Measurements from ENCODE around the gene ATP6V0A1. TPM values are rescaled to one million over a fixed set of nuclear protein-coding genes. Genes with fewer than 3 reads are reported as not detected.

The ATP6V0A1 gene
- total and polyA plus RNA-seq, 2 donors (not counting 3 experiments of a cell fraction or from before 2014, with no cell fraction given) = 37.3 to 49.2 TPM

- Histone ChIP-seq H3K9me3 (replicated peaks; ENCODE audit: control insufficient read depth, insufficient read depth, low read length) (no peaks in the 10 kb centered on the region), H4K20me1 (replicated peaks; ENCODE audit: control insufficient read depth, extremely low read depth, insufficient read depth, low read length) (no peaks in the 10 kb centered on the region), H2AFZ (ENCODE audit: low read depth, low read length) (no peak overlapping the region), H3K4me1 (ENCODE audit: control insufficient read depth, extremely low read depth, insufficient read depth, low read length) (peaks cover 26% of the 10 kb centered on the region), H3K27me3 (ENCODE audit: control insufficient read depth in 2 of 2, insufficient read depth in 2 of 2, low read length in 2 of 2) (no peaks in the 10 kb centered on the region), H3K27ac (ENCODE audit: insufficient read depth, low read depth, low read length) (no peak overlapping the region), H3K4me2 (ENCODE audit: insufficient read depth, low read length) (no peak overlapping the region), H3K9ac (replicated peaks; ENCODE audit: extremely low read depth, insufficient read depth, low read length) (no peak overlapping the region), H3K4me3 (replicated peaks in 1 of 3; ENCODE audit: insufficient read depth in 1 of 3, low read depth in 1 of 3, low read length in 3 of 3) (no peak overlapping the region), H3K36me3 (ENCODE audit: control insufficient read depth in 2 of 2, extremely low read depth in 1 of 2, insufficient read depth in 2 of 2, low read length in 2 of 2) (peaks cover 4 to 11% of the 10 kb centered on the region in 2 experiments), H3K79me2 (ENCODE audit: control insufficient read depth, insufficient read depth, low read length) (peaks cover 20% of the 10 kb centered on the region), H3K9me1 (replicated peaks; ENCODE audit: control insufficient read depth, extremely low read depth, insufficient read depth, low read length) (no peaks in the 10 kb centered on the region)
- no peak for FAIRE-seq
- intact Hi-C loops (cut with micrococcal nuclease) = no loop called here
- ChIA-PET CTCF (interaction anchor here (1.0 to 1.4 kb wide), 2 partner anchors 11 to 18 kb away, joined by 3 to 5 read pairs; no protein-coding TSS in a partner anchor), POLR2A (no interaction called here)
- no peak for TF ChIP-seq GATA2 (IDR thresholded peaks at IDR 0.05; ENCODE audit: insufficient read depth, insufficient read length, low read depth, low read length)
- no peak for TF ChIP-seq CTCF (IDR thresholded peaks at IDR 0.05; ENCODE audit: extremely low read depth in 1 of 2, insufficient read depth in 1 of 2, low read depth in 1 of 2, low read length in 2 of 2)
- TF ChIP-seq POLR2AphosphoS5 (IDR thresholded peaks at IDR 0.05; ENCODE audit: insufficient read depth, low read depth, low read length) = no peak
- no peak for TF ChIP-seq MYC (IDR thresholded peaks at IDR 0.05; ENCODE audit: low read depth, low read length)
- no peak for TF ChIP-seq JUN (IDR thresholded peaks at IDR 0.05; ENCODE audit: borderline replicate concordance, insufficient read depth, insufficient read length, low read depth)
- no peak for TF ChIP-seq POLR2A (IDR thresholded peaks at IDR 0.05; ENCODE audit: low read depth, low read length)
- TF ChIP-seq FOS (IDR thresholded peaks at IDR 0.05; ENCODE audit: borderline replicate concordance, insufficient read depth, low read length) = no peak
- TF ChIP-seq MAX (IDR thresholded peaks at IDR 0.05; ENCODE audit: insufficient read depth, insufficient read length) = no peak
- no peak for TF ChIP-seq EZH2 (IDR thresholded peaks at IDR 0.05; ENCODE audit: borderline replicate concordance, low read depth, low read length, severe bottlenecking)
- no peak for DNase-seq (ENCODE audit: low read depth, low spot score)
- dilution Hi-C loops (cut with MboI; ENCODE audit: extremely low pct_ligation_motif_present, low sequenced_read_pairs) = no loop called here
- BruUV-seq (replicated peaks) = no TSS peak
Observed at GRCh38 chr17:42560246-42560645, 101.6 kb downstream of the ATP6V0A1 start.

Measured in endothelial cell of umbilical vein (primary cell).